Endodermal cell (in vitro differentiated cells): Measurements from ENCODE around the gene MAT2A. TPM values are rescaled to one million over a fixed set of nuclear protein-coding genes. Genes with fewer than 3 reads are reported as not detected.
A peak's percentile ranks its signal among the peaks of the same experiment; 100 is the strongest.
"Not testable (repeated sequence)": the region's sequence is repeated elsewhere in the genome, so short reads cannot be mapped to it uniquely, and the experiment has no call there.

Source experiments
- DNase-seq: peaks from one replicate; pipeline ENCODE4 v3.0.0-alpha.2; 2017
- H3K27ac ChIP-seq: 2 replicates; pipeline ENCODE4 v1.5.1; 2013; ENCODE audit warnings: mild to moderate bottlenecking, low read depth, low read length, moderate library complexity
- H3K27me3 ChIP-seq: 2 replicates; pipeline ENCODE4 v1.6.1; 2013; ENCODE audit warnings: mild to moderate bottlenecking, low read length, moderate library complexity; ENCODE audit not compliant: insufficient read depth, control insufficient read depth, poor library complexity, severe bottlenecking
- H3K36me3 ChIP-seq: 2 replicates; pipeline ENCODE4 v1.7.0; 2013; ENCODE audit warnings: mild to moderate bottlenecking, low read length, moderate library complexity; ENCODE audit not compliant: control insufficient read depth, insufficient read depth
- H3K4me1 ChIP-seq: one replicate; pipeline ENCODE4 v1.7.0; 2013; ENCODE audit warnings: low read length; ENCODE audit not compliant: control insufficient read depth, insufficient read depth
- H3K4me3 ChIP-seq: 2 replicates; pipeline ENCODE4 v1.5.1; 2013; ENCODE audit warnings: mild to moderate bottlenecking, low read length, moderate library complexity
- H3K9ac ChIP-seq: 2 replicates; pipeline ENCODE4 v1.6.1; 2013; ENCODE audit warnings: mild to moderate bottlenecking, low read length, moderate library complexity; ENCODE audit not compliant: poor library complexity, severe bottlenecking; ENCODE audit errors: extremely low read depth
- H3K9me3 ChIP-seq: 2 replicates; pipeline ENCODE4 v1.6.1; 2013; ENCODE audit warnings: mild to moderate bottlenecking, low read length, moderate library complexity; ENCODE audit not compliant: control insufficient read depth
- H3K27ac Mint-ChIP-seq: 2 replicates; pipeline ENCODE4 v1.8.0; 2020; ENCODE audit warnings: mixed read lengths
- H3K27me3 Mint-ChIP-seq: 2 replicates; pipeline ENCODE4 v1.8.0; 2021; ENCODE audit warnings: mild to moderate bottlenecking, mixed read lengths; ENCODE audit not compliant: insufficient read depth
- H3K36me3 Mint-ChIP-seq: 2 replicates; pipeline ENCODE4 v1.8.0; 2020; ENCODE audit warnings: low read depth, mixed read lengths
- H3K4me1 Mint-ChIP-seq: 2 replicates; pipeline ENCODE4 v1.8.0; 2020; ENCODE audit warnings: mixed read lengths
- H3K4me3 Mint-ChIP-seq: 2 replicates; pipeline ENCODE4 v1.8.0; 2020; ENCODE audit warnings: mild to moderate bottlenecking, moderate library complexity, mixed read lengths
- H3K9me3 Mint-ChIP-seq: 2 replicates; pipeline ENCODE4 v1.8.0; 2020; ENCODE audit warnings: mild to moderate bottlenecking, mixed read lengths
- whole genome bisulfite sequencing, 2 experiments: methylation state at CpG; one replicate each; pipeline versions ENCODE4 v1.1.5 to v1.1.7; 2013; ENCODE audit warnings: missing lambda C conversion rate in 2 of 2, mixed read lengths in 1 of 2; ENCODE audit not compliant: insufficient coverage in 1 of 2, insufficient read length in 1 of 2; 5-methylcytosine and 5-hydroxymethylcytosine counted together
- total RNA-seq, 2 donors: library from RNA; stranded (reverse); fragmentation: NEBNext Ultra II Directional in 1 of 2; extraction: Animal tissue kit (Norgen Biotek cat#: 25700) in 1 of 2; gene quantifications; 2 replicates in 1 of 2; 3 replicates in 1 of 2; pipeline ENCODE4 v1.2.1, GENCODE V29; 2021
- TF ChIP-seq, protein P1 (sequence below): fragments of 200-600 bp; sonication (generic); conservative IDR thresholded peaks from 2 replicates; pipeline ENCODE4 v1.5.0; 2021; ENCODE audit warnings: antibody characterized with exemption, mild to moderate bottlenecking

MAT2A gene
- total RNA-seq, 2 donors from 2014 or later, result 171 to 267 TPM

DNA sequence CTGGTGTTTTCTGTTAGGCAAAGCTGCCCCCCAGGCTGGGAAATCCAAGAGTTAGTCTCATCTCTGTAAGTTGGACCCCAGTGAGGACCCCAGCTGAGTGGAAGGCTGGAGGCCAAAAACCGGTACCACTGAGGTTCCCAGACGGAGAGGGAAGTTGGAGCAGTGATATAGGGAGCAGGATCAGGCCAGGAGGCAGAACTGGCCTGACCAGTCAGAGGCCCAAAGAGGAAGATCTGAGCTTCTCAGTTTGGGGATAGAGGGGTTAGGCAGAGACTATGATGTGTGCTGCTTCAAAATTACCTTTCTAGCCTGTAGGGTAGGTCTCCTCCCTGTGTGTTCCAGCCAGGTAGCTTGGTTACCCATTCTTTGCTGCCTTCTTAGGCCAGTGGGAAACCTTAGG is 52.0 kb downstream of the MAT2A start:
- WGBS, 2 experiments, result 94% methylated on average over 2 of the region's 2 CpGs
- Mint-ChIP-seq H3K27me3 (no peaks in the 10 kb centered on the region), H3K36me3 (no peaks in the 10 kb centered on the region), H3K27ac (peak overlapping the region; percentile 89), H3K4me1 (peaks cover 27% of the 10 kb centered on the region), H3K4me3 (no peak overlapping the region), H3K9me3 (no peaks in the 10 kb centered on the region)
- DNase-seq, result no peak
- H3K4me3 ChIP-seq, result no peak overlapping the region
- no peak overlapping the region for H3K9ac ChIP-seq
- no peaks in the 10 kb centered on the region for H3K9me3 ChIP-seq
- peaks cover 5% of the 10 kb centered on the region for H3K36me3 ChIP-seq
- no peak overlapping the region for H3K27ac ChIP-seq
- TF ChIP-seq, protein P1, sequence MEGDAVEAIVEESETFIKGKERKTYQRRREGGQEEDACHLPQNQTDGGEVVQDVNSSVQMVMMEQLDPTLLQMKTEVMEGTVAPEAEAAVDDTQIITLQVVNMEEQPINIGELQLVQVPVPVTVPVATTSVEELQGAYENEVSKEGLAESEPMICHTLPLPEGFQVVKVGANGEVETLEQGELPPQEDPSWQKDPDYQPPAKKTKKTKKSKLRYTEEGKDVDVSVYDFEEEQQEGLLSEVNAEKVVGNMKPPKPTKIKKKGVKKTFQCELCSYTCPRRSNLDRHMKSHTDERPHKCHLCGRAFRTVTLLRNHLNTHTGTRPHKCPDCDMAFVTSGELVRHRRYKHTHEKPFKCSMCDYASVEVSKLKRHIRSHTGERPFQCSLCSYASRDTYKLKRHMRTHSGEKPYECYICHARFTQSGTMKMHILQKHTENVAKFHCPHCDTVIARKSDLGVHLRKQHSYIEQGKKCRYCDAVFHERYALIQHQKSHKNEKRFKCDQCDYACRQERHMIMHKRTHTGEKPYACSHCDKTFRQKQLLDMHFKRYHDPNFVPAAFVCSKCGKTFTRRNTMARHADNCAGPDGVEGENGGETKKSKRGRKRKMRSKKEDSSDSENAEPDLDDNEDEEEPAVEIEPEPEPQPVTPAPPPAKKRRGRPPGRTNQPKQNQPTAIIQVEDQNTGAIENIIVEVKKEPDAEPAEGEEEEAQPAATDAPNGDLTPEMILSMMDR, result no peak
- peaks cover 3% of the 10 kb centered on the region for H3K4me1 ChIP-seq
- H3K27me3 ChIP-seq, result no peaks in the 10 kb centered on the region

DNA sequence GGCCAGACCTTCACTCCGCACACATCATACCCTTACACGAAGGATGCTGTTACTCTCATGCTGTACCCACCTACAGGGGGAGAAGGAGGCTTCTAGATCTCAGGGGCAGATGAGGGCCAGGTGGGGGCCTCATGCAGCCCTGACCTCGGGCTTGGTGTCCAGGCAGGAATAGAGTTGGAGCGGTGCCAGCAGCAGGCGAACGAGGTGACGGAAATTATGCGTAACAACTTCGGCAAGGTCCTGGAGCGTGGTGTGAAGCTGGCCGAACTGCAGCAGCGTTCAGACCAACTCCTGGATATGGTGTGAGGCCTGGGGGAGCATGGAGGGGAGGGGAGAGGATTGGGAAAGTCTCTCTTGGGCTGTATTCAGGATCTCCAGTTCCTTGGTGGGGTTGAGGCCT is 52.6 kb downstream of the MAT2A start:
- Mint-ChIP-seq H3K9me3 (no peaks in the 10 kb centered on the region), H3K36me3 (peaks cover under 1% of the 10 kb centered on the region), H3K27me3 (no peaks in the 10 kb centered on the region), H3K27ac (no peak overlapping the region), H3K4me3 (no peak overlapping the region), H3K4me1 (peaks cover 29% of the 10 kb centered on the region)
- Histone ChIP-seq H3K27ac (no peak overlapping the region), H3K4me3 (no peak overlapping the region), H3K27me3 (no peaks in the 10 kb centered on the region), H3K36me3 (peaks cover 6% of the 10 kb centered on the region), H3K4me1 (peaks cover 3% of the 10 kb centered on the region), H3K9me3 (no peaks in the 10 kb centered on the region), H3K9ac (no peak overlapping the region)
- WGBS, 2 experiments, result 89 to 90% methylated on average over 12 of the region's 12 CpGs
- TF ChIP-seq, protein P1, result no peak
- DNase-seq, result no peak

GRCh38 chr2:85592299-85592698 is 53.3 kb downstream of the MAT2A start:
- not testable (repeated sequence) for H3K9me3 ChIP-seq, H3K4me3 ChIP-seq, DNase-seq, H3K4me1 ChIP-seq, H3K9ac ChIP-seq, H3K4me3 Mint-ChIP-seq, H3K36me3 Mint-ChIP-seq, H3K27ac Mint-ChIP-seq, H3K9me3 Mint-ChIP-seq, H3K27me3 ChIP-seq, H3K27ac ChIP-seq, H3K27me3 Mint-ChIP-seq
- peaks cover 13% of the 10 kb centered on the region for H3K36me3 ChIP-seq
- WGBS, 2 experiments, result 94% methylated on average over 5 to 9 of the region's 9 CpGs
- peaks cover 33% of the 10 kb centered on the region for H3K4me1 Mint-ChIP-seq

GRCh38 chr2:85593023-85593422 is 54.1 kb downstream of the MAT2A start:
- Mint-ChIP-seq H3K36me3 (peaks cover 12% of the 10 kb centered on the region), H3K27me3 (no peaks in the 10 kb centered on the region), H3K27ac (no peak overlapping the region), H3K9me3 (no peaks in the 10 kb centered on the region), H3K4me1 (peaks cover 31% of the 10 kb centered on the region), H3K4me3 (no peak overlapping the region)
- no peak overlapping the region for H3K9ac ChIP-seq
- no peak for DNase-seq
- TF ChIP-seq, protein P1, result no peak
- no peaks in the 10 kb centered on the region for H3K27me3 ChIP-seq
- no peak overlapping the region for H3K4me3 ChIP-seq
- H3K4me1 ChIP-seq, result peaks cover 4% of the 10 kb centered on the region
- WGBS, 2 experiments, result 67 to 83% methylated on average over 2 to 3 of the region's 3 CpGs
- H3K36me3 ChIP-seq, result peaks cover 20% of the 10 kb centered on the region
- H3K9me3 ChIP-seq, result no peaks in the 10 kb centered on the region
- H3K27ac ChIP-seq, result no peak overlapping the region
